ENCODE results near the gene HK3. TPM values are rescaled to one million over a fixed set of nuclear protein-coding genes. Genes with fewer than 3 reads are reported as not detected.

Gene HK3
- total and polyA plus RNA-seq, 9 of the 15 experiments (the other 6 are each of a cell fraction or from before 2014, with no cell fraction given) = 0.16 TPM; not detected in 8

DNA sequence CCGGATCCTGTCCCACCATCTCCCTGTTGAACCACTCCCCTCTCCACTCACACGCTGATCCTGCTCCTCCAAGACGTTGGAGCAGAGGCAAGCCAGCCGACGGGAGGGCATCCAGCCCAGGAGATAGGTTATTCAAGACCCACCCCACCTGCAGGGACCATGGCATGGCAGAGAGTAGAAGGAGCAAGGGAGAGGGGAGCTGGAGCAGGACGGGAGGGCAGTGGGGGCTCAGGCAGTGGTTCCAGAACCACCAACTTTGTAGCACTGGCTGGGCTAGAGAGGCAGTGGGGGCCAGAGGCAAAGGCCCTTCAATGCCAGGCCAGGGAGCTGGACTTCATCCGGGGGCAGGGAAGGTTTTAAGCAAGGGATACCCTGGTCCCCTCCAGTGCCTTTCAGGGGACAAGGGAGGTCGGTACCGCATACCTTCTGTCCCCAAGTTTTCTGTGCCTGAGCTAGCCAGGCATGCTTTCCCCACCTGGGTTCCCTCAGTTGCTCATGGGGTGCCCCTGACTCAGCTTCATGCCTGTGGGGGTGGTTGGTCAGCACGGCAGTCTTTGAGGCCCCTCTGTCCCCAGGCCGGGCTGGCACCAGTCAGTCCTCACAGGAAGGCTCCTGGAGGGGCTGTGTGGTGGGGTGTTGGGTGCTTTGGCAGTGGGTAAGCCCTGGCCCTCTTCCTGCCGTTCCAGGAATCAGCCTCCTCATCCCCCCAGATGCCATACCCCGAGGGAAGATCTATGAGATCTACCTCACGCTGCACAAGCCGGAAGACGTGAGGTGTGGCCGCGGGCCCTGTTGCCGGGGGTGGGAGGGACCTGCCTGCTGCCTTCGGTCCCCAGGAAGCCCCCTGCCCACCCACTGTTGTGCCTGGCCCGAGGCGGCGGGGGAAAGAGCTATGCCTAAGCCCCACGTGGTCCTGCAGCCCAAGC lies 22.4 kb downstream of the HK3 start (continued):
- TF ChIP-seq, protein P1, sequence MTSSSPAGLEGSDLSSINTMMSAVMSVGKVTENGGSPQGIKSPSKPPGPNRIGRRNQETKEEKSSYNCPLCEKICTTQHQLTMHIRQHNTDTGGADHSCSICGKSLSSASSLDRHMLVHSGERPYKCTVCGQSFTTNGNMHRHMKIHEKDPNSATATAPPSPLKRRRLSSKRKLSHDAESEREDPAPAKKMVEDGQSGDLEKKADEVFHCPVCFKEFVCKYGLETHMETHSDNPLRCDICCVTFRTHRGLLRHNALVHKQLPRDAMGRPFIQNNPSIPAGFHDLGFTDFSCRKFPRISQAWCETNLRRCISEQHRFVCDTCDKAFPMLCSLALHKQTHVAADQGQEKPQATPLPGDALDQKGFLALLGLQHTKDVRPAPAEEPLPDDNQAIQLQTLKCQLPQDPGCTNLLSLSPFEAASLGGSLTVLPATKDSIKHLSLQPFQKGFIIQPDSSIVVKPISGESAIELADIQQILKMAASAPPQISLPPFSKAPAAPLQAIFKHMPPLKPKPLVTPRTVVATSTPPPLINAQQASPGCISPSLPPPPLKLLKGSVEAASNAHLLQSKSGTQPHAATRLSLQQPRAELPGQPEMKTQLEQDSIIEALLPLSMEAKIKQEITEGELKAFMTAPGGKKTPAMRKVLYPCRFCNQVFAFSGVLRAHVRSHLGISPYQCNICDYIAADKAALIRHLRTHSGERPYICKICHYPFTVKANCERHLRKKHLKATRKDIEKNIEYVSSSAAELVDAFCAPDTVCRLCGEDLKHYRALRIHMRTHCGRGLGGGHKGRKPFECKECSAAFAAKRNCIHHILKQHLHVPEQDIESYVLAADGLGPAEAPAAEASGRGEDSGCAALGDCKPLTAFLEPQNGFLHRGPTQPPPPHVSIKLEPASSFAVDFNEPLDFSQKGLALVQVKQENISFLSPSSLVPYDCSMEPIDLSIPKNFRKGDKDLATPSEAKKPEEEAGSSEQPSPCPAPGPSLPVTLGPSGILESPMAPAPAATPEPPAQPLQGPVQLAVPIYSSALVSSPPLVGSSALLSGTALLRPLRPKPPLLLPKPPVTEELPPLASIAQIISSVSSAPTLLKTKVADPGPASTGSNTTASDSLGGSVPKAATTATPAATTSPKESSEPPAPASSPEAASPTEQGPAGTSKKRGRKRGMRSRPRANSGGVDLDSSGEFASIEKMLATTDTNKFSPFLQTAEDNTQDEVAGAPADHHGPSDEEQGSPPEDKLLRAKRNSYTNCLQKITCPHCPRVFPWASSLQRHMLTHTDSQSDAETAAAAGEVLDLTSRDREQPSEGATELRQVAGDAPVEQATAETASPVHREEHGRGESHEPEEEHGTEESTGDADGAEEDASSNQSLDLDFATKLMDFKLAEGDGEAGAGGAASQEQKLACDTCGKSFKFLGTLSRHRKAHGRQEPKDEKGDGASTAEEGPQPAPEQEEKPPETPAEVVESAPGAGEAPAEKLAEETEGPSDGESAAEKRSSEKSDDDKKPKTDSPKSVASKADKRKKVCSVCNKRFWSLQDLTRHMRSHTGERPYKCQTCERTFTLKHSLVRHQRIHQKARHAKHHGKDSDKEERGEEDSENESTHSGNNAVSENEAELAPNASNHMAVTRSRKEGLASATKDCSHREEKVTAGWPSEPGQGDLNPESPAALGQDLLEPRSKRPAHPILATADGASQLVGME (CRISPR knock-in tag; IDR thresholded peaks at IDR 0.05) = no peak

Measured in K562 (cell line).